A204.1 (cell line): ENCODE results near the gene CHMP6.

Experiments used
- FAIRE-seq: peaks from 2 replicates; lab custom pipeline; 2012; peaks lifted over from hg19 to GRCh38; lab: Jason Lieb, UNC

The CHMP6 gene

GRCh38 chr17:80970762-80971703 is 20.6 kb upstream of the CHMP6 start:
- FAIRE-seq = no peak

GRCh38 chr17:80971704-80972304 is 19.8 kb upstream of the CHMP6 start:
- no peak for FAIRE-seq

DNA sequence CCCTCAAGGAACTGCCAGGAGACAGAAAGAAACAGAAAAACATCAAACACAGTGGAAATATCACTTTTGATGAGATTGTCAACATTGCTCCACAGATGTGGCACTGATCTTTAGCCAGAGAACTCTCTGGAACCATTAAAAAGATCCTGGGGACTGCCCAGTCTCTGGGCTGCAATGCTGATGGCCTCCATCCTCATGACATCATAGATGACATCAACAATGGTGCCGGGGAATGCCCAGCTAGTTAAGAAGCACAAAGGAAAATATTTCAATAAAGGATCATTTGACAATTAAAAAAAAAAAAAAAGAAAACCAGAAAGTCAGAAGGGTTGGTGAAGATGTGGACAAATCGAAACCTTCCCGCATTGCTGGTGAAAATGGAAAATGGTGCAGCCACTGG is 14.9 kb upstream of the CHMP6 start:
- no peak for FAIRE-seq

DNA sequence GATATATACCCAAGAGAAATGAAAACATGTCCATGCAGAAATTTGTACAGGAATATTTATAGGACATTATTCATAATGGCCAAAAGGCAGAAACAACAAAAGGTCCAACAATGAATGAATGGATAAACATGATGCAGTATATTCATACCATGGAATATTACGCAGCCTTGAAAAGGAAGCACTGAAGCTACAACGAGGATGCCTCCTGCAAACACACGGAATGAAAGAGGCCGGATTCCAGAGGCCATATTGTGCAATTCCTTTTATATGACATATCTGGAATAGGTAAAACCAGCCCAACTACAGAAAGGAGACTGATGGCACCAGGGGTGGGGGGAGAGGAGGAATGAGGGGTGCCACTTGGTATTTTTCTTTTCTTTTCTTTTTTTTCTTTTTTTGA is 14.5 kb upstream of the CHMP6 start:
- no peak for FAIRE-seq

DNA sequence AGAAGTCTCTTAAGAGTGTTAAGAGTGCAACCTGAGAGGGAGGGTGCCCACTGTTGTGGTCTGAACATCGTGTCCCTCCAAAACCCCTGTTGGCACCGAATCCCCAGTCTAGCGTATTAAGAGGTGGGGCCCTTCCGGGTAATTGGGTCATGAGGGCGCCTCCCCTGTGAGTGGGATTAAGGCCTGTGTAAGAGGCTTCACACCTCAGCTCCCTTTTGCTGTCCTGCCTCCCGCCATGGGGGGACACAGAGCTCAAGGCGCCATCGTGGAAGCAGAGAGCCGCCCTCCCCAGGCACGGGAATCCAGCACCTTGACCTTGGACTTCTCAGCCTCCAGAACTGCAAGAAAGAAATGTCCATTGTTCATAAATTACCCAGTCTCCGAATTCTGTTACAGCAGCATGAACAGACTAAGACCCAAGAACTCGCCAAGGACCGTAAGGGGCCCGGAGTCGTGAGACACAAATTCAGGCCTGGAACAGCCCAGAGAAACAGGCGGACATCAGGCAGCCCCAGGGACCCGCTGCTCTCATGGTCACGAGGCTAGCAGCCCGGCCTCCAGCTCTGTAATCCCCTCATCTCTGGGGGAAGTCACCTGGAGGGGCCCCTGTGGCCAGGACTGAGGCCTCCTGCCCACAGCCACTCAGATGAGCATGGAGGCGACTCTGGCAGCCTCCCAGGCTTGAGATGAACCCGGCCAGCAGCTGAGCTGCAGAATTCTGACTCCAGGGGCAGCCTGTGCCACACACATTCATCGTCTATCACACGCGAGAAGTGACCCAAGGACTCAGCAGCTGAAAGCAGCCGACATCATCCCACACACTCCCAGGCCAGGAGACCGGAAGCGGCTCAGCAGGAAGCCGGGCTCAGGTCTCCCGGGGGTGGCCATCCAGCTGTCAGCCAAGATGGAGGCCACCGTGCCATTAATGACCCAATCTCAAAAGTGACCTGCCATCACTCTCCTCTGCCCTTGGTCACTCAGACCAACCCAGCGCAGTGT is 12.8 kb upstream of the CHMP6 start:
- no peak for FAIRE-seq

DNA sequence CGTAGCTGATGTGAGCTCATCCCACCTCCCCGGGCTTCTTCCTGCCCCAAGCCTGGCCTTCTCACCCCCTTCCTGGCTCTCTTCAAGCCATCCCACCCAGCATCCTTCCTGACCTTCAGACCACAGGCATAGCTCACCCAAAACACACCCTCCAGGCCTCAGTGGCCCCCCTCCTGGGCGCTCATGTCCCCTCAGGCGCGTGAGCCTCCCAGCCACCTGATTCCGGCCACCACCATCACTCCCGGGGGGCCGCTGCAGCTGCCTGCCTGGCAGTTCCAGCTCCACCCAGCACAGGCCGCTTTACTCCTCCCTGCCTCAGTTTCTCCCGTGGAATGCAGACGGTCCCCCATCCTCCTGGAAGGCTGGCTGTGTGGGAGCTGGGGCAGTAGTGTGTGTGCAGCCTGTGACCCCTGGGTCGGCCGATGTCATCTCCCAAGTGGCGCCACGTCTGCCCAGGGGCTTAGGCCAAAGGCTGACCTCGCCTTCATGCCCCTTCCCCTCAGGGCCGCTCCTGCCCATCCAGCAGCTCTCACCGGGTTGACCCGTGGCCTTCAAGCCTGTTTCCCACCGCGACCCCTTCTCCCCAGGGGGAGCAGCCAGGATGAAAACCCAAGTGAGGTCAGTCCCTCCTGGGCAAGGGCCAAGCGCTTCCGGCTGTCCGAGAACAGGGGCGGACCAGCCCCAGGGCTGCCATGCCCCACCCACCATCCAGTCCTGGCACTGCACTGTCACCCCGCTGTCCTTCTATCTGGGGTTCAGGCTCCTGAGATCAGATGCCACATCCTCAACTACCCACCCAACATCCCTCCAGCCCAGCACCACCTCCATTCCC is 11.9 kb upstream of the CHMP6 start:
- FAIRE-seq = no peak

DNA sequence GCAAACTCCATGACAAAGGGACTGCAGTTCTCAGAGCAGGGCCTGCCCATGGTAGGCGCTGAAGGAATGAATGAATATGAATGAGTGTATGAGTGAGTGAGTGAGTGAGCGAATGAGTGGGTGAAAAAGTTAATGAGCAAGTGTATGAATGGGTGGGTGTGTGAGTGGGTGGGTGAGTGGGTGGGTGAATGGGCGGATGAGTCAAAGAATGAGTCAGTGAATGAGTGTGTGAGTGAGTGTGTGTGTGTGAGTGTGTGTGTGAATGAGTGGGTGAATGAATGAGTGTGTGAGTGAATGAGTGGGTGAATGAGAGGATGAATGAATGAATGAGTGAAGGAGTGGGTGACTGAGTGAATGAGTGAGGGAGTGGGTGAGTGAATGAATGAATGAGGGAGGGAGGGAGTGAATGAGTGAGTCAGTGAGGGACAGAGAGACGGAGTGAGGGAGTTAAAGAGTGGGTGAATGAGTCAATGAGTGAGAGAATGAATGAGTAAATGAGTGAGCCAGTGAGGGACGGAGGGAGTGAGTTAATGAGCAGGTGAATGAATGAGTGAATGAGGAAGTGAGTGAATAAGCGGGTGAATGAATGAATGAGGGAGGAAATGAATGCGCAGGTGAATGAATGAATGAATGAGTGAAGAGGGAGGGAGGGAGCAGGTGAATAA is 11.1 kb upstream of the CHMP6 start:
- no peak for FAIRE-seq

- no peak for FAIRE-seq
Measured at GRCh38 chr17:80981062-80981902, 10.4 kb upstream of the CHMP6 start.

GRCh38 chr17:80981929-80982425 is 9.7 kb upstream of the CHMP6 start:
- FAIRE-seq = no peak

DNA sequence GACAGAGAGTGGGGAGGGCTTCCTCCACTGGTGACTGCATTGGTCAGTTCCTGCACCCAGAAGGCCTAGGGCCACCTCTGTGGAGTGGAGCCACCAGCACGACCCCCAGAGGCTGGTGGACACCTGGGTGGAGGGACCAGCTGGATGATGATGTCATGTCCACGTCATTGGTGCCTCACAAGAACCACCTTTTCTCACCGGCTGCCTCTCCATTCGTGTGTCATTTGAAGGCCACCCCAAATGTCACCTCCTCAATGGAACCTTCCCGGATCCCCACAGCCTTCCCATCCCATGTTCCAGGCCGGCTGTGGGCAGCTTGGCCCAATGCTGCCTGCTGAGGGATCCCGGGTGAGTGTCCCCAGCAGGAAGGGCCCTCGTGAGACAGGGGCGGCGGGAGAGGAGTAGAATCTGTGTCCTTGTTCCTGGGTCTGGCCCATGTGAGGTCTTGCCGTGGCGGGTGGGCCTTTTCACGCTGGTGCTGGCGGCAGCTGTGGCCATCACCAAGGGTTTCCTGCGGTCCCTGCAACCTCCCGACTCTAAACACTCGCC is 9.1 kb upstream of the CHMP6 start:
- FAIRE-seq = no peak

DNA sequence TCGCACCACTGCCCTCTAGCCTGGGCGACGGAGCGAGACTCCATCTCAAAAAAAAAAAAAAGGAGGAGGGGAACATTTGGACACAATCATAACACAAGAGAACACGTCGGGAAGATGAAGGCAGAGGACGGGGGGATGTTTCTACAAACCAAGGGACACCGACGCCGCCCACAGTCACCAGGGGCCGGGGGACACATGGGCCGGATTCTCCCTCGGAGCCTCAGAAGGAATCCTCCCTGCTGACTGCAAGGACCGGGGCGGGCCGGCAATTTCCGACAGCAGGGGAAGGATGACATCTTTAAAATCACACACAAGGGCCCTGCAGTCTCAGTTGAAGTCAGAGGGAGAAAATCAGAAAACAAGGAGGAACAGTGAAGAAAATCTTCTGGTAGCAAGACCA is 8.1 kb upstream of the CHMP6 start:
- no peak for FAIRE-seq

DNA sequence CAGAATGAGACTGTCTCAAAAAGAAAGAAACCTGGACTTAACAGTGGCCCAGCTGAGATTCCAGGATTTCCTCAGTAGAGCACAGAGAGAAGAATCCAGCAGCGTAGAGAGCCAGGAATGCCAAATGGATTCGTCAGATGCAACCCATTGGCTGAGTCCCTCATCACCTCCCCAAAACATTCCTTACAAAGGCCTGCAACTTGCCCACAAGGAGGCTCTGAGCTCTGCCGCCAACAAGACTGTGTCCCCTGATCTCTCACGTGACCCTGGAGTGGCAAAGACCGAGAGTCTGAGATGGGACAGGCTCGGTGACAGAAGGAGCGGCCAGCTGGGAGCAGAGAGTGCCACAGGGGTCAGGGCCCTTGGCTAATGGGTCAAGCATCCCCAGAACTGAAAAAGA is 6.9 kb upstream of the CHMP6 start:
- FAIRE-seq = no peak

GRCh38 chr17:80986046-80986445 is 5.6 kb upstream of the CHMP6 start:
- no peak for FAIRE-seq

DNA sequence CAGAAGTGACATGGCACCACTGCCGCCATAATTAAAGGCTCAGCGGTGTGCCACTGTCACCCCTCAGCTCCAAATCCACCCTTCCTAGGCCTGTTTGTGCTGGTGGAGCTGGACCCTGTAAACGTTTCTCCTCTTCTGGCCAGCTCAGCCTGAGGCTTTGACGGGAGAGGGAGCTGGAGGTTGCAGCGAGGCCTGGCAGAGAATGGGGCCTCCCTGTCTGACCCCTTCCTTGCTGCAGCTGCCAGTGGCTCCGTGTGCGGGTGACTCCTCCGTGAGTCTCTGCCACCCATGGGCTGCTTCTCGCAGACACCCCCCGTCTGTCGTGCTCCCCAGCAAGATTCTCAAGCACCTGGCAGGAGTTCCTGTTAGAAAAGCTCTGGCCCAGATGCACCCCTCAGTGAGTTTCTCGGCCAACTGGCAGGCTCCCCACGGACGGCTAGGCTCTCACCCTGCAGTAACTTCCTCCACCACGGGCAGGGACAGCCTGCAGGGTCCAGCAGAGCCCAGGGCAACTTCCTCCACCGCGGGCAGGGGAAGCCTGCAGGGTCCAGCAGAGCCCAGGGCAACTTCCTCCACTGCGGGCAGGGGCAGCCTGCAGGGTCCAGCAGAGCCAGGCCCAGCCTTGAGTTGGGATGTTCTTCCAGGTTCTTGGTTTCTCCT is 4.7 kb upstream of the CHMP6 start:
- FAIRE-seq = no peak

DNA sequence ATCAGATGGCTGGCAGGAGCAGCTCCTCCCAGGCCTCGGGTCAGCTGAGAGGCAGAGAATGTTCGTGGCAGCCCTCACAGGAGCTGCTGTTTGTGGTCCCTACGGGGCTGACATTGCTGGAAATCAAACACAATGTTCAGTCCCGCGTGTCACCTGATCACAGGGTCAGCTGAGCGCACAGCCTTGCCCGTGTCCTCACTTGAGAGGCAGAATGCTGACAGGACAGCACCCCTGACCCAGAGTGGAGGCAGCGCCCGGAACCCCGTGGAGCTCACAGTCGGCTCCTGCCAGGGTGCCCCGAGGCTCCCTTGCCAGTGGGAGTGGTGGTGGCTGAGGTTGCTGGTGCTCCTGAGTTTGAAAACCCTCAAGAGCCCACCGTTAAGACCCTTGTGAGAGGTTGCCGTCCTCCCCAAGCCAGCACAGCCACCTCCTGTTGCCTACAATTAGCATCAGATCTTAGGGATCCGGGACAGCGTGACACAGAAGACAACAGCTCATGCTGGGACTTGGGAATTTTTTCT is 3.6 kb upstream of the CHMP6 start:
- FAIRE-seq = no peak

- FAIRE-seq = no peak
Measured at GRCh38 chr17:80989586-80989913, 2.1 kb upstream of the CHMP6 start.

GRCh38 chr17:80990921-80991644 is 558 bp upstream of the CHMP6 start:
- no peak for FAIRE-seq
